ENCODE data around the gene CHI3L1.

Gene CHI3L1

DNA sequence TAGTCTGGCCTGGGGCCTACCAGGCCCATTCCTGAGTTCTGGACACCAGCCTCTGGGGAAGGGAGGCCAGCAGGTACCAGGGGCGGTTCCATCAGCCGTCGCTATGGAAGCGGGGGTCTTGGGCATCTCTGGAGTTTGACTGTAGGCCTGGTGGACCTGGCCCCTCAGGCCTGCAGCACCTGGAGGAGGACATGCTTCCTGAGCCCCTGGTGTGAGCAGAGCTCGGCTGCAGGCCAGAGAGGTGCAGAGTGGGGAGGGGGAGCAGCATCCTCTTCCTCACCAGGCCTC, 18.6 kb downstream of the CHI3L1 start:
- DNase-seq: no peak

DNA sequence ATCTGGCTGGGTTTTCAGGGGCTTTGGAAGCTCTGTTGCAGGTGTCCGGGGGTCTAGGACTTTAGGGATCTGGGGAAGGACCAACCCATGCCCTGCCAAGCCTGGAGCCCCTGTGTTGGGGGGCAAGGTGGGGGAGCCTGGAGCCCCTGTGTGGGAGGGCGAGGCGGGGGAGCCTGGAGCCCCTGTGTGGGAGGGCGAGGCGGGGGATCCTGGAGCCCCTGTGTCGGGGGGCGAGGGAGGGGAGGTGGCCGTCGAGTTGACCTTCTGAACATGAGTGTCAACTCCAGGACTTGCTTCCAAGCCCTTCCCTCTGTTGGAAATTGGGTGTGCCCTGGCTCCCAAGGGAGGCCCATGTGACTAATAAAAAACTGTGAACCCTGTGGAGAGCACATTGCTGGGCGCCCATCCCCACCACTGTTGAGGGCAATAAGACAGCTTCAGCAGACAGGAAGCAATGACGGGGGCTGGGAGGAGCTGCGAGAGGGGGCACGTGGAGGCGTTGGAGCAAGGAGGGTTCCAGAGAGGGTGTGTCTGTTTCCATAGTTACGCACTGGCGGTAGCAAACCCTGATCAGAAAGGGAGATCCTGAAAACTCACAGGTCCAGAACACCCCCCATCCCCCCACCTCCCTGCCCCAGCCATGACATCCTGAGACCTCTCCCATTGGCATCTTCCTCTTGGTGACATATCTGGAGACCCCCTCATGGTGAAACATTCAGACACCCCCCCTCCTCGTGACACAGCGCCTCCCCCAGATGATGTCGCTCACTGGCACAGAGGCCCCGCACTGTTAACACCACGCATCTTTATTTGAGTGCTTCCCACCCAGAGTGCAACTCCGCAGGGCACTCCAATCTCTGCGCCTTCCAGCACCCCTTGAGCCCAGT, 19.2 kb downstream of the CHI3L1 start:
- peak in 1 of 3 donors; percentile 29 for DNase-seq

DNA sequence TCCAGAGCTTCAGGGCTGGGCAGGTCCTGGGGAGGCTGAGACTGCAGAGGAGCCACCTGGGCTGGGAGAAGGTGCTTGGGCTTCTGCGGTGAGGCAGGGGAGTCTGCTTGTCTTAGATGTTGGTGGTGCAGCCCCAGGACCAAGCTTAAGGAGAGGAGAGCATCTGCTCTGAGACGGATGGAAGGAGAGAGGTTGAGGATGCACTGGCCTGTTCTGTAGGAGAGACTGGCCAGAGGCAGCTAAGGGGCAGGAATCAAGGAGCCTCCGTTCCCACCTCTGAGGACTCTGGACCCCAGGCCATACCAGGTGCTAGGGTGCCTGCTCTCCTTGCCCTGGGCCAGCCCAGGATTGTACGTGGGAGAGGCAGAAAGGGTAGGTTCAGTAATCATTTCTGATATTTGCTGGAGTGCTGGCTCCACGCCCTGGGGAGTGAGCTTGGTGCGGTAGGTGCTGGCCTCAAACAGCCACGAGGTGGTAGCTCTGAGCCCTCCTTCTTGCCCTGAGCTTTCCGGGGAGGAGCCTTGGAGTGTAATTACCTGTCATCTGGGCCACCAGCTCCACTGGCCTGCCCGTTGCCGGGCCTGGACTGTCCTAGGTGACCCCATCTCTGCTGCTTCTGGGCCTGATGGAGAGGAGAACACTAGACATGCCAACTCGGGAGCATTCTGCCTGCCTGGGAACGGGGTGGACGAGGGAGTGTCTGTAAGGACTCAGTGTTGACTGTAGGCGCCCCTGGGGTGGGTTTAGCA, 20.1 kb downstream of the CHI3L1 start:
- DNase-seq: peak in 1 of 3 donors; percentile 25

DNA sequence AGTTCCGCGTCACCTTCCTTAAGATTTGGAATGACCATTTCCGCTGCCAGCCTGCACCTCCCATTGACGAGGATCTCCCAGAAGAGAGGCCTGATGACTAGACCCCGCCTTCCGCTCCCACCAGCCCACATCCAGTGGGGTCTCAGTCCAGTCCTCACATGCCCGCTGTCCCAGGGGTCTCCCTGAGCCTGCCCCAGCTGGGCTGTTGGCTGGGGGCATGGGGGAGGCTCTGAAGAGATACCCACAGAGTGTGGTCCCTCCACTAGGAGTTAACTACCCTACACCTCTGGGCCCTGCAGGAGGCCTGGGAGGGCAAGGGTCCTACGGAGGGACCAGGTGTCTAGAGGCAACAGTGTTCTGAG, 20.7 kb downstream of the CHI3L1 start:
- DNase-seq: no peak

DNA sequence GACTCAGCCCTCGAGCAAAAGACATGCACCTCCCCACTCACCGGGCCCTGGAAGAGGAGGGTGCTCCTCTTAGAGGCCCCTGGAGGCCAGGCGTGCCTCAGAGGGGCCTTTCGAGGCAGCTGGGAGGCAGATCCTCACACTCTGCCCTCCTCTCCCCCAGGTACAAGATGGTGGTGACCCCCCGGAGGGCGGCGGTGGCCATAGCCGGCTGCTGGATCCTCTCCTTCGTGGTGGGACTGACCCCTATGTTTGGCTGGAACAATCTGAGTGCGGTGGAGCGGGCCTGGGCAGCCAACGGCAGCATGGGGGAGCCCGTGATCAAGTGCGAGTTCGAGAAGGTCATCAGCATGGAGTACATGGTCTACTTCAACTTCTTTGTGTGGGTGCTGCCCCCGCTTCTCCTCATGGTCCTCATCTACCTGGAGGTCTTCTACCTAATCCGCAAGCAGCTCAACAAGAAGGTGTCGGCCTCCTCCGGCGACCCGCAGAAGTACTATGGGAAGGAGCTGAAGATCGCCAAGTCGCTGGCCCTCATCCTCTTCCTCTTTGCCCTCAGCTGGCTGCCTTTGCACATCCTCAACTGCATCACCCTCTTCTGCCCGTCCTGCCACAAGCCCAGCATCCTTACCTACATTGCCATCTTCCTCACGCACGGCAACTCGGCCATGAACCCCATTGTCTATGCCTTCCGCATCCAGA, 21.3 kb downstream of the CHI3L1 start:
- no peak for DNase-seq

DNA sequence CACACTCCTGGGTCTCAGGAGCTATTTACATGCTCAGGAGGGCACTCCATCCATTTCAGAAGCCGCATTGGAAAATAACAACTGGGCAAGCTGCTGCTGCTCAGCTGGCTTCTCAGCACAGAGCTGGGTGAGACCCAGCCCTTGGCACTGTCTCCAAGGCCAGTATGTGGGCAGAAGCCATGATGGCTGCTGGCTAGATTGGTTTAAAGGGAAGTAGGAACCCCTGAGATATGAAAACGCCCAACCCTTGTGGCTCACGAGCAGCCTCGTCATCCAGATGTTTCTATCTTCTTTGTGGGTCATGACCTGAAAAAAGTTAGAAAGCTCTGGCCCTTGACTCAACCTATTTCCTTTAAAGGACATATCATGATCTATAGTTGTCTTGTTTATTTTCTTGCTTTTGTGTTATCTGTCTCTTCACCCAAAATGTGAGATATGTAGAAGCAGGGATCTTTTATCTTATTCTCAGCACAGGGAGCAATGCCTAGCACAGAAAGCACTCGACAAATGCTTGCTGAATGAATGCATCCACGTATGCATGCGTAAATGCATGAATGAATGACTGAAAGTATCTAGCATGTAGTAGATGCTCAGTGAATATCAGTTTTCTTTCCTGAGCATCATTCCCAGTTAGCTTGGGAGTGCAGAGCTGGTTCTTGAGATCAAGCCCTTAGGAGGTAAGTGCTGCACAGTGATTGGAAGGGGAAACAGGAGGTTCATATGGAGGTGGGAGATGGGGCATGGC, 22.4 kb downstream of the CHI3L1 start:
- peak; percentile 53 to 62 (median 57) for DNase-seq

DNA sequence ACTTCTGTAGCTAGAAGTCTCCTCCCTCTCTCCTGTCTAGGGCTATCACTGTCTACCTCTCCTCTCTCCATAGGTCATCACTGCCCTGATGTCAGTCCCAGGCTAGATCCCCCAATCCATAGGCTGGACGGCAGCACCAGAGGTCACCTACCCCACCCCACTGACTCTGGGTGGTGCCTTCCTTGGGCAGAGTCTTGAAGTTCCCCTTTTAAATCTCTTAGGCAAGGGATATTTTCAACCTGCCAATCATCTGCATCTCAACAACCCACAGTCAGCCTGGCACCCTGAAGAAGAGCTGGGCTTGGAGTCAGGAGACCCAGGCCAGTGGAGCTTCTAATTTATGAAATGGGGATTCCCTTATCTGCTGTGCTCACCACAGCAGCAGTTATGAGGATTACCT, 24.1 kb downstream of the CHI3L1 start:
- peak in 2 of 3 donors; percentile 47 to 49 for DNase-seq

DNA sequence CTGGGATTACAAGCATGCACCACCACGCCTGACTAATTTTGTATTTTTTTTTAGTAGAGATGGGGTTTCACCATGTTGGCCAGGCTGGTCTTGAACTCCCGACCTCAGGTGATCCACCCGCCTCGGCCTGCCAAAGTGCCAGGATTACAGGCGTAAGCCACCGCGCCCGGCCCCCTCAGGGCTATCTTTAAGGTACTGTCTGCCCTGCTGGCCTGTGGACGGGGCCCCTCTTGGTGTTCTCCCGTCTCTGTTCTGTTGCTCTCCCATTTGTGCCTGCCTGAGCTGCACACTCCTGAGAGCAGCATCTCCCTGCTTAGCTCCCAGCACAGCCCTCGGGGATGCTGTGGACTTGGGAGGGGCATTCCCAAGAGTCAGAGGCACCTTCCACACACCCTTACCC, 24.8 kb downstream of the CHI3L1 start:
- no peak for DNase-seq

DNA sequence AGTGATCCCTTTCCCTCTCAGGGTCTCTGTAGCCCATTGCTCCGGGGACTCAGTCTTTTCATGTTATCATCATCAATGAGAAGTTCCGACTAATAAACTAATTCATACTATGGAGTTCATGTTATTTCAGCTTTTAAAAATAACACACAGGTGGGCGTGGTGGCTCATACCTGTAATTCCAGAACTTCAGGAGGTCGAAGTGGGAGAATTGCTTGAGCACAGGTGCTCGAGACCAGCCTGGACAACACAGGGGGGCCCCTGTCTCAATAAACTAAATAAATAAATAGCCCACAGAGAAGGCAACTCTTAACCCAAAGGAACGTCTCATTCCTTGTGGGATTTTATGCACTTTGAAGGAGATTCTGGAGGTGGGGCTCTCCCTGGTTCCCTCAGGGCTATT, 25.3 kb downstream of the CHI3L1 start:
- DNase-seq: no peak

DNA sequence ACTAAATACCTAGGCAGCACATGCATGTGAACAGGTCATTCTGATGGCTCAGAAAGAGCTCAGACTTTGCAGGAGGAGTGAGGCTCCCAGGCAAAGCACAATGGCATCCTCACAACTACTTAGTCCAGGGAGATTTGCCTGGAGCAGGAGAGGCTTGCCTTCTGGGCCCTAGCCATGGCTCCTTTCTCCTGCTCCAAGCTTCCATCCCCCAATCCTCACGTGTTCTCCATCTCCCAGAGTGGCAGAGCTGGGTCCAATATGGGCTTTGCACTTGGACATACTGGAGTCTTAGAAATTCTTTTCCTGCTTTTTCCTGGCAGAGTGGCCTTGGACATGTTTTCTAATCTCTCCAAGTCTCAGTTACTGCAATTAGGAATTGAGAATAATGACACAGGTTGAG, 26.7 kb downstream of the CHI3L1 start:
- DNase-seq: no peak

DNA sequence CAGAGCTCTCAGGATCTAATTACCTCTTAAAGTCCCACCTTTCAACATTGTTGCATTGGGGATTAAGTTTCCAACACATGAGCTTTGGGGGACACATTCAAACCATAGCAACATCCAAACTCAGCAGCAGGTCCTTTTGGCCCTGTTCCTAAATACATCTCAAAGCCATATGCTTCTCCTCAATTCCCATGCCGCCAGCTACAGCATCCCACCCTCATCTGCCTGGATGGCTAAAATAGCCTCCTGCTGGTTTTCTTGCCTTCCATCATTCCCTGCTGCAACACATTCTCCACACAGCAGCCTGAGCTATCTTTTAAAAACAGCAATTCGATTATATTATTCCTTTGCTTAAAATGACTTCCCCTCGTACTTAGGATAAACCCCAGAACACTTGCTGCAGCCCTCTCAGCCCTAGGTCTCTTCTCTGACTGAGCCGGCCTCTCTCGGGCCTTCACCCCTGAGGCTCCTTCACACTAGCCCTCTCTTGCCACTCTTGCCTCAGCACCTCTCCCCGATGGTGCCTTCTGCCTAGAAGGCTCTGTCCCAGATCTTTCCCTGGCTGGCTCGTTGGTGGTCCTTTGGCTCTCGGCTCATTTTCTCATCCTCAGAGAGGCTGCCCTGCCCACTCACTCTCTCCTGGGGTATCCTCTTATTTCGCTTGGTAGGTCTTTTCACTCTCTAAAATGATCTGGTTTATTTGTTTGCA, 27.4 kb downstream of the CHI3L1 start:
- no peak for DNase-seq

DNA sequence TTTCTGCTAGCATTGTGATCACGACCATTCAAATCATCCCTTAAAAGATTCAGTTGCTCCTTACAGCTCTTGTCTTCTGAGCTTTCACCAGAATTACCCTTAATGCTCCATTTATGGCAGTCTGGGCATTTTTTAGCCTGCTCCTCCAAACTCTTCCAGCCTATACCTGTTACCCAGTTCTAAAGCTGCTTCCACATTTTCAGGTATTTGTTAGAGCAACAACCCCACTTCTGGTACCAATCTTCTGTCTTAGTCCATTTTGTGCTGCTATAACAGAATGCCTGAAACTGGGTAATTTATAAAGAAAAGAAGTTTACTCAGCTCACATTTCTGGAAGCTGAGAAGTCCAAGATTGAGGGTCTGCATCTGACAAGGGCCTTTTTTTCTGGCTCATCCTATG, 28.1 kb downstream of the CHI3L1 start:
- DNase-seq: no peak

DNA sequence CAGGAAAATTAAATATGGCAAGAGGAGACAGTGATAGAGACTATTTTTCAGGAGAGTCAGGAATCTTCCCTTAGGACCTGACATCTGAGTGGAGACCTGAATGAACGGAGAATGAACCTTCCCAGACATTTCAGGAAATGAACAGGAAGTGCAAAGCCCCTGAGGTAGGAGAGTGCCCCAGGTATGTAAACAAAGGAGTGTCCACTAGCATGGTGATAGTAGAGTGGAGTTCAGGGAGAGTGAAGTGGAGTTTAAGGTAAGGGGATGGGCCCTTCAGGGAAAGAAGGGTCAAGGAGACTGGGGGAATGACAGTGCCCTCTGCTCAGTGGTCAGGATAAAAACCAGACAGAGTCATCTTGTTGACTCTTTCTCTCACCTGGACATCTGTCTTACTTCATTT, 30.2 kb downstream of the CHI3L1 start:
- no peak for DNase-seq

DNA sequence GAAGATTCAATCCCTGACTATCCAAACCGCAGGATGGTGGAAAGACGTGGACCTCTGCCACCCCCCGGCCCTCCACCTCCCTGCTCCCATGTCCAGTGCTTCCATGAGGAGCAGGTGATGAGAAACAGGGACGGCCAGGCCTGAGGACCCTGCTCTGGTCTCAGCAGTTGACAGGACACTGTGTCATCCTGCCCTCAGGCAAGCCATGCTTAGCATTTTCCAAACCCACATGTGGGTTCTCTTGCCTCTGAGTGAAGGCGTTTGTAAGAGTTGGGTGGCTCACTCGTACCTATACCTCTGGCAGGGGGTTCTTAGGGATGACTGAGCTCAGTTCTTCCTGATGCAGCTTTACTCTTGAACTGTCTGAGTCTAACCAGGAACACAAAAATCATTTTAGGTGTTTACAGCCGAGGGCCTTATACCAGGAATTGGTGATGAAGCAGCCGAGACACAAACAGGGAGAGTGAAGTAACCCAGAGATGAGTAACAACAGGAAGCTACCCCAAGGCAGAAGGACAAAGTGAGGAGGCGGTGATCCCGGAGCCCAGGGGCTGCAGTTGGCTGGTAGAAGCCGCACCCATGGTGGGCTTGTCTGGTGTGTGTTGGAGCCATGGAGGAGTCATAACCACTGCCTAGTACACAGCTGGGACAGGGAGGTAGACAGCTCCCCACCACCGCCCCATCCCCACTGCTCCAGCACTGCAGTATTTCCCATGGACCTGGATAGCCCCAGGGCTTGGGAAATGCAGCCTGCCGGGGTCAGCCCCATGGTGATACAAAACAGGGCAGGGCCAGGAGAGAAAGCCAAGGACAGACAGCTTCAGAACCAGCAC, 32.3 kb downstream of the CHI3L1 start:
- peak; percentile 39 to 49 (median 47) for DNase-seq

DNA sequence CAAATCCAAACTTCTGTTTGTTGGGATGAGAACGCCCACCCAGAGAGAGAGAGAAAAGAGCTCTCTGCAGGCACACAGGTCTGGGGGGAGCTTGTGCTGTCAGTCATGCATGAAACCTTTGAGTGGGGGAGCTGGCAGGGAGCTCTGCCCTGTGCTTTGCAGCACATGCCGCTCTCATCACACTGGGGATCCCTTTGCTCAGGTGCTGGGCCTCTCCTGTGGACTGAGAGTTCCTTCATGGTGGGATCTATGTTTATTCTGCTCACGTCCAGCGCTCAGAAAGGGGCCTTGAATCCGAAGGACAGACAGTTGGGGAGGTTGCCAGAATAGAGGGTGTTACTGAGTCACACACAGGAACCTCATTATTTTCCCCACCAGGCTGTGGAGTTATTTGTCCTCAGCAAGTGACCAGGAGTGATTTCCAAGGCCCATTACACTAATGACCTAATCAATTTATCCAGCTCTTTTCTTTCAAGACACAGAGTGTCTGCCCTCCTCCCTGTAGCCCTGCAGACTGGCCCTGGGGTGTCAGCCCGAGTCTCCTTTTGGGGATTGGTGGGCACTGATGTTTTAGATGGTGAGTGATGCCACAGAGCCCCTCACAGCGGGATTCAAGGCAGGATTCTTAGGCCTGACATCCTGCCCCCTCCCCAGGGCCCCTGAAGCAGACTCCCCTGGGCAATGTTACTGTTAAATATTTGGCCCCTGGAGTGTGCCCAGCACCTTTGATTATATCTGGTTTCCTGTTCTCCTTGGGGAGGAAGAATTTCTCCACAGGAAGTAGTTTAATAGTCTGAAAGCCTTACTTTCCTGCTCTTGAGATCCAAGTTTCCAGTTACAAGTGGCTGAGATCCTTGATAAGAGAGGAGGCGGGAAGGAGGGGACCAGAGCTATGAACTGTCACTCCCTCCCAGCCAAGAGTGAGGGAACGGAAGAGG, 33.2 kb downstream of the CHI3L1 start:
- DNase-seq: no peak

DNA sequence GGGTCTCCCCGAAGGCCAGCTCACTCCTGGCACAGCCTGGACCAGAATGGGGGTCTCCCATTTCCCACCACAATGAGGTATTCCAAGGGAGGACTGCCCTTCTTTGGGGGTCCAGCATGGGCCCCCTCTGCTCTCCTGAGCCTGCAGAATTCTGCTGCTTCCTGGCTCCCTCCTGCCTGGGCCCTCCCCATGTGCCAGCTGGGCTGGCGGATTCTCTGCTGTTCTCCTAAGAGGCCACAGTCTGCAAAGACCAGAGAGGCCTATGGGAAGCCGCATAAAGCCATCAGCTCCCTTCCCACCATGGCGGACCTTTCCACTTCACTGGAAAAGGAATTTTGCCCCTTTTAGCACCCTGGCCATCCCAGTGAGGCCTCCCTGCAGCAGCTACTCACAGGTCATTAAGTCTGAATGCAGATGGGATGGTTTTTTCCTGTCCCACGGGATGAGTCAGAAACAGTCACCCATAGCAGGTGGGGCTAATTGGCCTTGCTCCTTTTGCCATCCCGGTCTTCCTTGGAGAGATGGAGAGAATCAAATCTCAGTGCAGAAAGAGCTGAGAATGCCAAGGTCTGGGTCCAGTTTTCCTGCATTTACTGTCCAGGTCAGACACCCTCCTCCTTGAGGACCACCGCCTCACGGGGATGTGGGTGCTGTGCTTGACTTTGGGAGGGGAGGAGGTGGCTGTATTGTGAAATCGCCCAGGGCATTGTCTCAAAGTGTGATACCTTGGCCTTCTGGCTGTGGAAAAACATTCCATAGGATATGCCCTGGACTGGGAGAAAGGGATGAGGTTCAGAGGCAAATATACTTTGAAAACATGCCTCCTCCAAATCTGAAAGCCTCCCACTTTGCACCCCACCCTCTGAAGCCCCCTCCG, 34.1 kb downstream of the CHI3L1 start:
- no peak for DNase-seq

DNA sequence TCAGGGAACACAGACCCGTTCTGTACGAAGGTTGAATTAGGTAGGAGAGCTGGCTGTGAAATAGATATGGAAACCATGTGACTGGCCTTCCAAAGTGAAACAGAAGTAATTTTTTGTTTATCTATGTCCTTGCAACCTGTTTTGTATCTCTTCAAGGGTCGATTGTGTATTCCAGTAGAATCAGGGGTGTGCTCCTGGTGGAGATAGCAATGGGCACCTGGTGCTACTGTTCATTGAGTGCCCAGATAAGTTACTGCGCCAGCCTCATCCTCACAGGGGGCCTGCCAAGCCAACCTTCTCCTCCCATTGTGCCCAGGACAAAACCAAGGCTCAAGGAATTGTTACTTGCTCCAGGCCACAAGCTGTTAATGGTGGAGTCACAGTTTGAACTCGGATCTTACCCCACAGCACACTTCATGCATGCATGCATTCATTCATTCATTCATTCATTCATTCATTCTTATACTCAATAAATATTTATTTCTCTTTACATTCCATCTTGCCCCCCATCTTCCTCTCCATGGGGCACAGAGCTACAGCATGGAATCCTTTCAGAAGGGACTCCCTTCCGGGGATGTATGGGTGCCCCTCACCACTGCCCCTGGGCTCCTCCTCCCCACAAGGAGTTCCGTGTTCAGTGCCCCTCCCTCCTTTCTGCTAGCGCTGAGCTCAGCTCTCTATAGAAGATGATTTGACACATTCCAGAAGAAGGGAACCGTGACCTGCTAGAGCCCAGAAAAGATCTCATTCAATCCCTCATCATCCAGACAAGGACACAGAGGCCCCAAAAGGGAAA, 34.9 kb downstream of the CHI3L1 start:
- DNase-seq: no peak

DNA sequence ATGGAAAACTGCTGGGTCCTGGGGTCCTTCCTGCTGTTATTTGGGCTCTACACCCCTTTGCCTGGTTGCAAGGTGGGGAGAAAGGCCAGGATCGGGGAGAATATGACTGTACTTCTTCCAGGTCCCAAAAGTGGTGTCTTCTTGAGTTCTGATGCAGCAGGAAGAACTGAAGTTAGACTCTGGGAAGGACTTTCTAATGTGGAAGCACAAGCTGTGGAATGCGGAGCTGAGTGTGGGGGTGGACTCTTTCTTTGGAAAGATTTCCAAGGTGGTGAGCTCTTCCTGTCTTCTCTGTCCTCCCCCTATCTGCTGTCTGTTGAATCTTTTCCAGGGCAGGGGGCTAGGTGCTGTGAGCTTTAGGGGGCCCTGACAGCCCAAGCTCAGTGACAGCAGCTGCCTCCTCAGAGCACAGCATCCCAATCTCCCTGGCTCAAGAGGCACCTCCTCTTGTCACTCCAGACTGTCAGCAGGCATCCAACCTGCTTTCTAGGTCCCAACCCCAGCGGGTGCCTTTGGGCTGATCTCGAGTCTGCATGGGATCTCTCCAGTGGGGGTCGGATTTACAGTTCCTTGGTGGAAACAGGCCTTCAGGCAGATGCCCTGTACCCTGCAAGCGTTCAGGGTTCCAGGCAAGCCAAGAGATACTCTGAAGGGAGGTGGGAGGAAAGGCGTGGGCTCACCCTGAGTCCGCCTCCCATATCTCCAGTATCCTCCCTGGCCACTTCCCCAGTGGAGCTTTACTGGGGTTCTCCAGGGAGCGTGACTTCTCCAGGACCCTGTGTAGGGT, 35.8 kb downstream of the CHI3L1 start:
- no peak for DNase-seq

All from suppressor macrophage treated with lipopolysaccharide for 1 hour (primary cell).